Gastrocnemius medialis (tissue), 4 donors: ENCODE measurements around the gene PDZRN4. TPM values are rescaled to one million over a fixed set of nuclear protein-coding genes. Genes with fewer than 3 reads are reported as not detected.

Experiments
- ATAC-seq, 2 donors: fragments of 150-250 bp; one replicate each; pipeline ENCODE4 v1.9.1; 2016
- DNase-seq, 2 donors: peaks; one replicate each; pipeline ENCODE4 v3.0.0-alpha.2; 2019
- H3K27ac ChIP-seq, 4 donors: fragments of 200-600 bp; sonication (generic); 1 replicate in 1 of 4; 2 replicates in 3 of 4; pipeline ENCODE4 v1.5.1; 2016 to 2018; ENCODE audit warnings: mild to moderate bottlenecking in 2 of 4, moderate library complexity in 1 of 4
- H3K27me3 ChIP-seq, 3 donors: fragments of 200-600 bp; sonication (generic) in 2 of 3; 1 replicate in 1 of 3; 2 replicates in 2 of 3; pipeline versions ENCODE4 v1.5.1 to v1.6.0; 2016 to 2019; ENCODE audit warnings: mild to moderate bottlenecking in 1 of 3, moderate library complexity in 1 of 3
- H3K36me3 ChIP-seq, 2 donors: fragments of 200-600 bp; sonication (generic) in 1 of 2; one replicate each; pipeline ENCODE4 v1.5.1; 2017 to 2018
- H3K4me1 ChIP-seq, 2 donors: fragments of 200-600 bp; sonication (generic) in 1 of 2; one replicate each; pipeline ENCODE4 v1.5.1; 2016 to 2017; ENCODE audit warnings: mild to moderate bottlenecking in 2 of 2
- H3K4me3 ChIP-seq, 4 donors: fragments of 200-600 bp; sonication (generic) in 3 of 4; 1 replicate in 1 of 4; 2 replicates in 3 of 4; pipeline ENCODE4 v1.5.1; 2016 to 2019; ENCODE audit warnings: mild to moderate bottlenecking in 2 of 4
- H3K9me3 ChIP-seq, 3 donors: fragments of 200-600 bp; sonication (generic) in 2 of 3; 1 replicate in 1 of 3; 2 replicates in 2 of 3; pipeline ENCODE4 v1.5.1; 2016 to 2019
- POLR2A ChIP-seq, 2 donors: fragments of 450-650 bp; IDR thresholded peaks; one replicate each; pipeline ENCODE4 v1.6.1; 2017; ENCODE audit warnings: antibody characterized with exemption in 2 of 2, mild to moderate bottlenecking in 2 of 2, moderate library complexity in 2 of 2
- in situ Hi-C, 4 donors: fragments of 200-750 bp; cut with MboI; loops; one replicate each; pipeline versions ENCODE4 v1.15.0 to v1.8.0; 2017; ENCODE audit warnings: low sequenced_read_pairs in 4 of 4
- intact Hi-C: fragments of 100-400 bp; cut with DNase I; formaldehyde crosslinking; loops from one replicate; pipeline ENCODE4 v1.15.1; 2023; ENCODE audit warnings: low total_unique reads
- total RNA-seq, 4 donors: library from RNA; depleted of rRNA; stranded (reverse); fragments of >200 nt; gene quantifications; one replicate each; pipeline versions ENCODE4 v1.1.0 to v1.2.3, GENCODE V29; 2016
- TF ChIP-seq, protein P1 (sequence below), 5 experiments: fragments of 450-650 bp in 3 of 5; fragments of 200-600 bp in 2 of 5; sonication (generic) in 2 of 5; IDR thresholded peaks in 4 of 5; conservative IDR thresholded peaks in 1 of 5; 1 replicate in 4 of 5; 2 replicates in 1 of 5; pipeline ENCODE4 v1.5.1; 2016 to 2019; ENCODE audit warnings: antibody characterized with exemption in 5 of 5, mild to moderate bottlenecking in 3 of 5, moderate library complexity in 3 of 5

Gene PDZRN4
- total RNA-seq, 4 donors from 2014 or later: 0.17 to 1.7 (median 0.64) TPM

DNA sequence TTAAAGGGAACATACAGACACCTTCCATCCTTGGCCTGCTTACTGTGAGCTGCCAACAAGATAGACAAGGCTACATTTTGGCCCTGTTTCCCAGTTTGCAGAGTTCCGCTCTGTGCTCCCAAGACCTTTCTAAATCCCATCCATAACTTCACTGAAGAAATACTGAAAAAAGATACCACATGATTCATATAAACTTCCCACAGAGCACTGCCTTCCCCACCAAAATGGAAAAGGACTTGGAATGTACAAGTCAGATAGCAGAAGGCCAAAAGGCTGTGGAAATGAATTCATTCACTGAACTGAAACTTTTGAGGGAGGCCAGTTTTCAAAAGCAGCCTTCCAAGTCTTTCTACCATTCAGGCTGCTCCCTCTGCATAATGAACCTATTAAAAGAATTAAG, 29.6 kb downstream of the PDZRN4 start:
- H3K27ac ChIP-seq: no peak overlapping the region
- H3K4me1 ChIP-seq: no peaks in the 10 kb centered on the region
- no peak for DNase-seq
- in situ Hi-C loops: no loop called here
- H3K9me3 ChIP-seq: no peaks in the 10 kb centered on the region
- no peak for TF ChIP-seq POLR2A (IDR thresholded peaks at IDR 0.05)
- TF ChIP-seq, protein P1, sequence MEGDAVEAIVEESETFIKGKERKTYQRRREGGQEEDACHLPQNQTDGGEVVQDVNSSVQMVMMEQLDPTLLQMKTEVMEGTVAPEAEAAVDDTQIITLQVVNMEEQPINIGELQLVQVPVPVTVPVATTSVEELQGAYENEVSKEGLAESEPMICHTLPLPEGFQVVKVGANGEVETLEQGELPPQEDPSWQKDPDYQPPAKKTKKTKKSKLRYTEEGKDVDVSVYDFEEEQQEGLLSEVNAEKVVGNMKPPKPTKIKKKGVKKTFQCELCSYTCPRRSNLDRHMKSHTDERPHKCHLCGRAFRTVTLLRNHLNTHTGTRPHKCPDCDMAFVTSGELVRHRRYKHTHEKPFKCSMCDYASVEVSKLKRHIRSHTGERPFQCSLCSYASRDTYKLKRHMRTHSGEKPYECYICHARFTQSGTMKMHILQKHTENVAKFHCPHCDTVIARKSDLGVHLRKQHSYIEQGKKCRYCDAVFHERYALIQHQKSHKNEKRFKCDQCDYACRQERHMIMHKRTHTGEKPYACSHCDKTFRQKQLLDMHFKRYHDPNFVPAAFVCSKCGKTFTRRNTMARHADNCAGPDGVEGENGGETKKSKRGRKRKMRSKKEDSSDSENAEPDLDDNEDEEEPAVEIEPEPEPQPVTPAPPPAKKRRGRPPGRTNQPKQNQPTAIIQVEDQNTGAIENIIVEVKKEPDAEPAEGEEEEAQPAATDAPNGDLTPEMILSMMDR (IDR thresholded peaks at IDR 0.05 in 4 of 5, conservative IDR thresholded peaks at IDR 0.05 in 1 of 5): no peak
- intact Hi-C loops: no loop called here
- H3K27me3 ChIP-seq: no peaks in the 10 kb centered on the region
- no peaks in the 10 kb centered on the region for H3K36me3 ChIP-seq
- ATAC-seq: no peak
- H3K4me3 ChIP-seq: no peak overlapping the region

DNA sequence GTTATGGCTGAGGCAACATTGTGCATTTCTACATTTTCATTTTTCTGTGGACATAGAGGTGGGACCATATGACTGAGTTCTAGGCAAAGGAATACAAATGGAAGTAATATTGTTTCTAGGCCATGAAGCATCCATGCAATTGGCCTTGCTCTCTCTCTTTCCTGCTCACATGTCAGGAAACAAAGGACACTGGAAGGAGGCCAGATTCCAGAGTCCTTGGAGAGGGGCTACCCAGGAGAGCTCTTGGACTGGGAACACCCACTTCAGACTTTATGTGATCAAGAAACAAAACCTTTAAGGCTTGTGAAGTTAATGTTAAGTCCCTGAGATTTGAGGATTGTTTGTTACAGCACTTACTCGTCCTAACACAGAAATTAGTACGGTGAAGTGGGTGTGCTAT, 32.8 kb downstream of the PDZRN4 start:
- ATAC-seq: no peak
- Histone ChIP-seq H3K36me3 (no peaks in the 10 kb centered on the region), H3K4me3 (no peak overlapping the region), H3K4me1 (no peaks in the 10 kb centered on the region), H3K27me3 (no peaks in the 10 kb centered on the region), H3K9me3 (no peaks in the 10 kb centered on the region), H3K27ac (no peak overlapping the region)
- intact Hi-C loops (no loop called here), in situ Hi-C loops (no loop called here)
- DNase-seq: no peak
- TF ChIP-seq, protein P1 (IDR thresholded peaks at IDR 0.05 in 4 of 5, conservative IDR thresholded peaks at IDR 0.05 in 1 of 5): no peak
- TF ChIP-seq POLR2A (IDR thresholded peaks at IDR 0.05): no peak

DNA sequence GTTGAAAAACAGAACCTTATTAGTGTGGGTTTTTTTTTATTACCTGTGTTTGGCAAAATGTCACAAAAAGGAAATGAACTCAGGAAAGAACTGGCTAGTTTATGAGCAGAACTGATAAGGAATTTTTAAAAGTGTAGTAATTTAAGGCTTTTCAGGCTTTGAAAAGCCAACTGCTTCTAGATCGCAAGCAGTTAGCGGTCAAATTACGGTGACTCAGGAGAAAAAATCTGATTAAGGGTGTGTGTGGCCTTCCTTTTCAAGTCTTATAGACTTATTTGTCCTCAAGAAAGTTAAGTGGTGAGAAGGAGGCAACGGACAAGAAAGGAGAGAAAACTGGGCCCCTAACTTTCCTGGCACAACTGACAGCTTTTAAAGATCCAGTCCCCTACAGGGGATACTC, 33.4 kb downstream of the PDZRN4 start:
- Histone ChIP-seq H3K27me3 (no peaks in the 10 kb centered on the region), H3K4me3 (no peak overlapping the region), H3K27ac (no peak overlapping the region), H3K4me1 (no peaks in the 10 kb centered on the region), H3K36me3 (no peaks in the 10 kb centered on the region), H3K9me3 (no peaks in the 10 kb centered on the region)
- in situ Hi-C loops: no loop called here
- no peak for ATAC-seq
- TF ChIP-seq, protein P1 (IDR thresholded peaks at IDR 0.05 in 4 of 5, conservative IDR thresholded peaks at IDR 0.05 in 1 of 5): no peak
- no peak for TF ChIP-seq POLR2A (IDR thresholded peaks at IDR 0.05)
- intact Hi-C loops: no loop called here
- DNase-seq: no peak

GRCh38 chr12:41223600-41223999, 35.5 kb downstream of the PDZRN4 start:
- TF ChIP-seq POLR2A (IDR thresholded peaks at IDR 0.05): no peak
- TF ChIP-seq, protein P1 (IDR thresholded peaks at IDR 0.05 in 4 of 5, conservative IDR thresholded peaks at IDR 0.05 in 1 of 5): no peak
- intact Hi-C loops (no loop called here), in situ Hi-C loops (no loop called here)
- no peak overlapping the region for H3K27ac ChIP-seq
- ATAC-seq (no peak), DNase-seq (no peak)
- no peak overlapping the region for H3K4me3 ChIP-seq
- no peaks in the 10 kb centered on the region for H3K36me3 ChIP-seq
- H3K4me1 ChIP-seq: no peaks in the 10 kb centered on the region
- H3K9me3 ChIP-seq: no peaks in the 10 kb centered on the region
- no peaks in the 10 kb centered on the region for H3K27me3 ChIP-seq

GRCh38 chr12:41224066-41224465, 35.9 kb downstream of the PDZRN4 start:
- intact Hi-C loops: no loop called here
- in situ Hi-C loops: no loop called here
- TF ChIP-seq, protein P1 (IDR thresholded peaks at IDR 0.05 in 4 of 5, conservative IDR thresholded peaks at IDR 0.05 in 1 of 5): no peak
- no peak for TF ChIP-seq POLR2A (IDR thresholded peaks at IDR 0.05)
- ATAC-seq: no peak
- Histone ChIP-seq H3K4me3 (no peak overlapping the region), H3K27ac (no peak overlapping the region), H3K9me3 (no peaks in the 10 kb centered on the region), H3K4me1 (no peaks in the 10 kb centered on the region), H3K36me3 (no peaks in the 10 kb centered on the region), H3K27me3 (no peaks in the 10 kb centered on the region)
- DNase-seq: no peak
